ENCODE data around the gene PI4KA. TPM values are rescaled to one million over a fixed set of nuclear protein-coding genes. Genes with fewer than 3 reads are reported as not detected.

PI4KA gene
- total and polyA plus RNA-seq, 2 donors from 2014 or later: 37.3 to 92.8 TPM

DNA sequence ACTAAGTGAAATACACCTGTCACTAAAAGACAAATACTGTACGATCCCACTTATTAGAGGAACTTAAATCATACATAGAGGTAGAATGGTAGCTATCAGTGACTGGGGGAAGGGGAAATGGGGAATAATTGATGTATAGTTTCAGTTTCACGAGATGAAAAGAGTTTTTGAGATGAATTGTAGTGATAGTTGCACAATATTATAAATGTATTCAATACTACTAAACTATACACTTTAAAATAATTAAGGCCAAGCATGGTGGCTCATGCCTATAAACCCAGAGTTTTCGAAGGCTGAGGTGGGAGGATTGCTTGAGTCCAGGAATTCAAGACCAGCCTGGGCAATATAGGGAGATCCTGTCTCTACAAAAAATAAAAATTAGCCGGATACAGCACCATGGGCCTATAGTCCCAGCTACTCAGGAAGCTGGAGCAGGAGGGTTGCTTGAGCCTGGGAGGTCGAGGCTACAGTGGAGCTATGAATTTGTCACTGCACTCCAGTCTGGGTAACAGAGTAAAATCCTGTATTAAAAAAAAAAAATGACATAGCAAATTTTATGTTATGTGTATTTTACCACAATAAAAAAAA, 44.3 kb downstream of the PI4KA start:
- intact Hi-C loops (cut with DNase I): no loop called here
- peaks cover 5 to 28% (median 14%) of the 10 kb centered on the region in 3 donors for H3K36me3 ChIP-seq (ENCODE audit: control insufficient read depth in 2 of 3, insufficient read depth in 3 of 3, low read length in 3 of 3)
- FAIRE-seq (no peak), DNase-seq (no peak)
- no peaks in the 10 kb centered on the region for H3K27me3 ChIP-seq (ENCODE audit: control insufficient read depth, insufficient read depth, low read length)
- TF ChIP-seq, protein P1, sequence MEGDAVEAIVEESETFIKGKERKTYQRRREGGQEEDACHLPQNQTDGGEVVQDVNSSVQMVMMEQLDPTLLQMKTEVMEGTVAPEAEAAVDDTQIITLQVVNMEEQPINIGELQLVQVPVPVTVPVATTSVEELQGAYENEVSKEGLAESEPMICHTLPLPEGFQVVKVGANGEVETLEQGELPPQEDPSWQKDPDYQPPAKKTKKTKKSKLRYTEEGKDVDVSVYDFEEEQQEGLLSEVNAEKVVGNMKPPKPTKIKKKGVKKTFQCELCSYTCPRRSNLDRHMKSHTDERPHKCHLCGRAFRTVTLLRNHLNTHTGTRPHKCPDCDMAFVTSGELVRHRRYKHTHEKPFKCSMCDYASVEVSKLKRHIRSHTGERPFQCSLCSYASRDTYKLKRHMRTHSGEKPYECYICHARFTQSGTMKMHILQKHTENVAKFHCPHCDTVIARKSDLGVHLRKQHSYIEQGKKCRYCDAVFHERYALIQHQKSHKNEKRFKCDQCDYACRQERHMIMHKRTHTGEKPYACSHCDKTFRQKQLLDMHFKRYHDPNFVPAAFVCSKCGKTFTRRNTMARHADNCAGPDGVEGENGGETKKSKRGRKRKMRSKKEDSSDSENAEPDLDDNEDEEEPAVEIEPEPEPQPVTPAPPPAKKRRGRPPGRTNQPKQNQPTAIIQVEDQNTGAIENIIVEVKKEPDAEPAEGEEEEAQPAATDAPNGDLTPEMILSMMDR (IDR thresholded peaks at IDR 0.05; ENCODE audit: borderline replicate concordance, extremely low read depth, insufficient read depth): no peak
- no peak overlapping the region for H3K4me3 ChIP-seq (ENCODE audit: low read length in 3 of 3)
- H3K27ac ChIP-seq (ENCODE audit: low read depth in 2 of 2, low read length in 2 of 2): no peak overlapping the region
- H3K4me1 ChIP-seq (ENCODE audit: control insufficient read depth in 2 of 3, insufficient read depth in 2 of 3, low read depth in 1 of 3, low read length in 3 of 3): no peaks in the 10 kb centered on the region
- H3K9ac ChIP-seq (ENCODE audit: low read length in 3 of 3): no peak overlapping the region
- H3K9me3 ChIP-seq (ENCODE audit: control insufficient read depth in 2 of 3, insufficient read depth in 1 of 3, low read length in 3 of 3): no peaks in the 10 kb centered on the region

DNA sequence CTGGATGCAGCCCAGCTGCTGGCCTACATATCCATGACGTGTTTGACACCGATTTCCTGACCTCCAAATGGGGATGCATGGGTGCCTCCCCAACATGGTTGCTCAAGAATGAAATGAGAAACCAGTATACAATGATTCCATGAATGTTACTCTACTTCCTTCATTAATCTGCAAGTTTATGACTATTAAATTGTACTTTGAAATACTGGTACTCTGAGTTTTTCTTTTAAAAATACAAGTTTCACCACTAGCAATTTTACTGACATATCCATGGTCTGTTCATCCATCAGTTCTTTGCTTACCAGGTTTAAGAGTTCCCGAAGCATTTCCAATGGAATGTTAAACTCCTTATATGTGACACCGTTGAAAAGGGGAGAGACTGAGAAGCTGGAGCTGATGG, 45.6 kb downstream of the PI4KA start:
- FAIRE-seq (no peak), DNase-seq (no peak)
- no peaks in the 10 kb centered on the region for H3K4me1 ChIP-seq (ENCODE audit: control insufficient read depth in 2 of 3, insufficient read depth in 2 of 3, low read depth in 1 of 3, low read length in 3 of 3)
- no peak overlapping the region for H3K9ac ChIP-seq (ENCODE audit: low read length in 3 of 3)
- H3K27me3 ChIP-seq (ENCODE audit: control insufficient read depth, insufficient read depth, low read length): no peaks in the 10 kb centered on the region
- no peak overlapping the region for H3K4me3 ChIP-seq (ENCODE audit: low read length in 3 of 3)
- peaks cover 7 to 21% (median 11%) of the 10 kb centered on the region in 3 donors for H3K36me3 ChIP-seq (ENCODE audit: control insufficient read depth in 2 of 3, insufficient read depth in 3 of 3, low read length in 3 of 3)
- intact Hi-C loops (cut with DNase I): no loop called here
- no peaks in the 10 kb centered on the region for H3K9me3 ChIP-seq (ENCODE audit: control insufficient read depth in 2 of 3, insufficient read depth in 1 of 3, low read length in 3 of 3)
- H3K27ac ChIP-seq (ENCODE audit: low read depth in 2 of 2, low read length in 2 of 2): no peak overlapping the region
- TF ChIP-seq, protein P1 (IDR thresholded peaks at IDR 0.05; ENCODE audit: borderline replicate concordance, extremely low read depth, insufficient read depth): no peak

DNA sequence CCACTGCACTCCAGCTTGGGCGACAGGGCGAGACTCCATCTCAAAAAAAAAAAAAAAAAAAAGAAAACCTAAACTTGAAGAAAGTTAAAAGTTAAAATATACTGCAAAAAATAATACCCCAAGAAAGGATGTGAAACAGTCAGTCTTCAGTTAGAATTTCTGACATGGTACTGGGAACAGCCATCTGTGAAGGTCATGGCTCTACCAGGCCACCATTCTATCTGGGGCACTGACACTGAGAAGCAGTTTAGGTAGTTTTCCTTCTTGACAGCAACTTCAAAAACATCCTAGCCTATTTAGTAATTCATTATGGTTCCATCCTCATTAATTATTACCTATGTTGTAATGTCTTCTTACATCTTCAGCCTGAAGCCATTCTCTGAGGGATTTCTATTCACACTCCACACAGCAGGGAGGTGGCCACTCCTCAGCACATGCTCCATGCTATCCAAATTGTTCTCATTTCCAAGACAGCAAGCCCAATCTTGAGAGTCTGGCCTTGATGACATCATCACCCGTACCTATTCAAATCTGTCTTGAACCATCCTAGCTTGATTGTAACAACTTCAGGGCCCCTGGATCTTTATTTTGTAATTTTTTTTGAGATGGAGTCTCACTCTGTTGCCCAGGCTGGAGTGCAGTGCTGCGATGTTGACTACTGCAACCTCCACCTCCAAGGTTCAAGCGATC, 46.5 kb downstream of the PI4KA start:
- Histone ChIP-seq H3K9me3 (ENCODE audit: control insufficient read depth in 2 of 3, insufficient read depth in 1 of 3, low read length in 3 of 3) (no peaks in the 10 kb centered on the region), H3K4me1 (ENCODE audit: control insufficient read depth in 2 of 3, insufficient read depth in 2 of 3, low read depth in 1 of 3, low read length in 3 of 3) (no peaks in the 10 kb centered on the region), H3K9ac (ENCODE audit: low read length in 3 of 3) (no peak overlapping the region), H3K27ac (ENCODE audit: low read depth in 2 of 2, low read length in 2 of 2) (no peak overlapping the region), H3K4me3 (ENCODE audit: low read length in 3 of 3) (no peak overlapping the region), H3K27me3 (ENCODE audit: control insufficient read depth, insufficient read depth, low read length) (no peaks in the 10 kb centered on the region), H3K36me3 (ENCODE audit: control insufficient read depth in 2 of 3, insufficient read depth in 3 of 3, low read length in 3 of 3) (peaks cover 9 to 27% (median 16%) of the 10 kb centered on the region in 3 donors)
- no peak for FAIRE-seq
- DNase-seq: peak in 1 of 5 donors; percentile 12
- TF ChIP-seq, protein P1 (IDR thresholded peaks at IDR 0.05; ENCODE audit: borderline replicate concordance, extremely low read depth, insufficient read depth): no peak
- intact Hi-C loops (cut with DNase I): no loop called here
